ENCODE data around the gene FLCN. TPM values are rescaled to one million over a fixed set of nuclear protein-coding genes. Genes with fewer than 3 reads are reported as not detected.

FLCN gene
- total RNA-seq, 1 donor = 64.3 TPM

GRCh38 chr17:17253406-17253805 lies 16.4 kb upstream of the FLCN start:
- no peak for TF ChIP-seq CTCF (IDR thresholded peaks at IDR 0.05; ENCODE audit: insufficient read depth, low read depth, low read length)
- no peak overlapping the region for H3K4me3 ChIP-seq (ENCODE audit: low read depth, low read length)
- no peak for DNase-seq (ENCODE audit: low read depth)

GRCh38 chr17:17252149-17252661 lies 15.2 kb upstream of the FLCN start:
- TF ChIP-seq CTCF (IDR thresholded peaks at IDR 0.05; ENCODE audit: insufficient read depth, low read depth, low read length) = no peak
- no peak overlapping the region for H3K4me3 ChIP-seq (ENCODE audit: low read depth, low read length)
- DNase-seq (ENCODE audit: low read depth) = peak; percentile 3

- no peak for TF ChIP-seq CTCF (IDR thresholded peaks at IDR 0.05; ENCODE audit: insufficient read depth, low read depth, low read length)
- H3K4me3 ChIP-seq (ENCODE audit: low read depth, low read length) = no peak overlapping the region
Measured at GRCh38 chr17:17246879-17247278, 9.9 kb upstream of the FLCN start.

GRCh38 chr17:17243163-17243562 lies 6.2 kb upstream of the FLCN start:
- no peak overlapping the region for H3K4me3 ChIP-seq (ENCODE audit: low read depth, low read length)
- no peak for TF ChIP-seq CTCF (IDR thresholded peaks at IDR 0.05; ENCODE audit: insufficient read depth, low read depth, low read length)
- no peak for DNase-seq (ENCODE audit: low read depth)

More at GRCh38 chr17:17246879-17247278, 9.9 kb upstream of the FLCN start:
- no peak for DNase-seq (ENCODE audit: low read depth)

- H3K4me3 ChIP-seq (ENCODE audit: low read depth, low read length) = no peak overlapping the region
- no peak for TF ChIP-seq CTCF (IDR thresholded peaks at IDR 0.05; ENCODE audit: insufficient read depth, low read depth, low read length)
- DNase-seq (ENCODE audit: low read depth) = no peak
Measured at GRCh38 chr17:17242246-17242645, 5.3 kb upstream of the FLCN start.

GRCh38 chr17:17241656-17242055 lies 4.7 kb upstream of the FLCN start:
- no peak overlapping the region for H3K4me3 ChIP-seq (ENCODE audit: low read depth, low read length)
- no peak for TF ChIP-seq CTCF (IDR thresholded peaks at IDR 0.05; ENCODE audit: insufficient read depth, low read depth, low read length)
- no peak for DNase-seq (ENCODE audit: low read depth)

- DNase-seq (ENCODE audit: low read depth) = no peak
- no peak overlapping the region for H3K4me3 ChIP-seq (ENCODE audit: low read depth, low read length)
- TF ChIP-seq CTCF (IDR thresholded peaks at IDR 0.05; ENCODE audit: insufficient read depth, low read depth, low read length) = no peak
Measured at GRCh38 chr17:17239832-17240231, 2.9 kb upstream of the FLCN start.
